GM21717 (cell line): ENCODE measurements around the gene ANTKMT.
A peak's percentile ranks its signal among the peaks of the same experiment; 100 is the strongest.
"Not testable (repeated sequence)": the region's sequence is repeated elsewhere in the genome, so short reads cannot be mapped to it uniquely, and the experiment has no call there.

ENCODE experiments used
- ATAC-seq: cut with Tn5 transposase; IDR thresholded peaks from one replicate; pipeline ENCODE4 v1.9.1; 2021; ENCODE audit warnings: mild to moderate bottlenecking, moderate library complexity; ENCODE audit not compliant: unreplicated experiment

ANTKMT gene

DNA sequence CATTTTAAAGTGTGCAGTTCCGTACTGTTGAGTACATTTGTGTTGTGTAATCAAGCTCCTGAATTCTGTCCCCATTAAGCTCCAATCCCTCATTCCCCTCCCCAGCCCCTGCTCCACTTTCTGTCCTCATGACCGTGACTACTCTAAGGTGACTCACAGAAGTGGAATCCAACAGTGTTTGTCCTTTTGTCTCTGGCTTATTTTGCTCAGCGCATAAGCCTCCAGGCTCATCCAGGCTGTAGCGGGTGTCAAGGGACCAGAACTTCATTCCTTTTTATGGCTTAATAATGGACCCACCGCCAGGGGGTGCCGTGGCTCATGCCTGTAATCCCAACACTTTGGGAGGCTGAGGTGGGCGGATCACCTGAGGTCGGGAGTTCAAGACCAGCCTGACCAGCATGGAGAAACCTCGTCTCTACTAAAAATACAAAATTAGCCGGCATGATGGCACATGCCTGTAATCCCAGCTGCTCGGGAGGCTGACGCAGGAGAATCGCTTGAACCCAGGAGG lies 8.2 kb upstream of the ANTKMT start:
- ATAC-seq: not testable (repeated sequence)

DNA sequence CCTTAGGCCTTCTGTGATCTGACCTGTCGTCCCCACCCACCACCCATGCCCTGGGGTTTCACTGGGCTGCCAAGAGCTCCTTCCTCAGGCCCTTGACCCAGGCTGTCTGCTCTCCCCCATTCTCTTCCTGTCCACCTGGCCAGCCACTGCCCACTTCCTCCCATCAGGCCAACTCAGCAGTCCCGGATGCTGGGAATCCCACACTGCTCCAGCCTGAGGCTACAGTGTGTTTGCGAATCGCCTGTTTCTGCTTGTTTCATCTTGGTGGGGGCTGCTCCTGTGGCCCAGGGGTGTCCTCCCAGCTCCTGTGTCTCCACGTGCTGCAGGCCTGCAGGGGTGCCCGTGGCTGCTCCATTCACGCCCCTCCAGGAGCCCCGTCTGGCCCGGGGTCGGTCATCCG lies 6.9 kb upstream of the ANTKMT start:
- no peak for ATAC-seq

DNA sequence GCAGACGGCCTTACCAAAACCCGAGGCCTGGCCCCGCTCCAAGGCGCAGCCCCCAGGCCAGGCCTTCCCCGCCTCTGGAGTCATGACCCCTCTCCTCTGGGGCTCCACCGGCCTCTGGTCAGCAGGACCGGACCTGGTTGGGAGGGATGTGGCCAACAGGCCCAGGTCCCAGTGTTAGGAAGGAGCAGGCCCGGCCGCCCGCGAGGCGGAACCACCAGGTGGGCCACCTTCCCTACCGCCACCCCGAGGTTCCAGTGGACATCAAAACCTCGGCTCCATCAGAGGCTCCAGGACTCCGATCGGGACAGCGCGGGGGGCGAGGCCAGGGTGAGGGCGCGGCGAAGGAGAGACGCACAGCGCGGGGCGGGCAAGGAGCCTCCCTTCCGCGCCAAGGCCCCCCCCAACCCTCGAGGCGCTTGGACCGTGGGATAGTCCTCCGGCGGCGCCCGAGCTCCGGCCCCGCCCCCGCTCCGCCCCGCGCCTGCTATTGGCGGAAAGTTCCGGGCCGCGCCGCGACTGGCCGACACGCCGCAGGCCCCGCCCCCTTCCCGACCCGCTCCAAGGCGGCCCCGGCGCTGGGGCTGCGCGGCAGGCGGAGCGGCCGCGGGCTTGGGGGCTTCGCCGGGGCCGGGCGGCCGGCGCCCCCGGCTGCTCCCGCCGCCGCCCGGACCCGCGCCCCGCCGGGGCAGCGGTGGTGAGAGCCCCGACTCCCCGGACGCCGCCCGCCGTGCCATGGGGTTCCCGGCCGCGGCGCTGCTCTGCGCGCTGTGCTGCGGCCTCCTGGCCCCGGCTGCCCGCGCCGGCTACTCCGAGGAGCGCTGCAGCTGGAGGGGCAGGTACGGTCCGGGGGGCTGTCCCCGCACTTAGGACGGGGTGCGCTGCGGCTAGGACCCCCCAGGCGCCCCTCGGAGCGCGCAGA lies 6.1 kb upstream of the ANTKMT start, which contains the start of gene METRN:
Gene METRN (plus strand): TSS at position 561 of the 919 bp plus-strand sequence. CDS start 172 bp downstream, at position 733.
- peak; percentile 45 for ATAC-seq

DNA sequence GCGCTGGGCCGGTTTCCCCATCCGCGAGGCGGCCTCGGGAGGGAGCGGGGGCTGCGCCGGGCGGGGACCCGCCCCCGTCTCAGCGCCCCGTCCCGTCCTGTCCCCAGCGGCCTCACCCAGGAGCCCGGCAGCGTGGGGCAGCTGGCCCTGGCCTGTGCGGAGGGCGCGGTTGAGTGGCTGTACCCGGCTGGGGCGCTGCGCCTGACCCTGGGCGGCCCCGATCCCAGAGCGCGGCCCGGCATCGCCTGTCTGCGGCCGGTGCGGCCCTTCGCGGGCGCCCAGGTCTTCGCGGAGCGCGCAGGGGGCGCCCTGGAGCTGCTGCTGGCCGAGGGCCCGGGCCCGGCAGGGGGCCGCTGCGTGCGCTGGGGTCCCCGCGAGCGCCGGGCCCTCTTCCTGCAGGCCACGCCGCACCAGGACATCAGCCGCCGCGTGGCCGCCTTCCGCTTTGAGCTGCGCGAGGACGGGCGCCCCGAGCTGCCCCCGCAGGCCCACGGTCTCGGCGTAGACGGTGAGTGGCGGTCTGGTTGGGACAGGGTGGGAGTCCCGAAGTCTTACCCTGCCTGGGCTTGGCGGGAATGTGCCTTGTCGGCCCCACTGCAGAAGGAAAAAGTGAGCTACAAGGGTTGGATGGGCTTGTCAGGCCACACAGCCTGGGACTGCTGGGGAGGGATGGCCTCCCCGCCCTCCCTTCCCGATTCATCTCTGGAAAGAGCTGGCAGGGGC lies 5.3 kb upstream of the ANTKMT start:
- ATAC-seq: no peak

DNA sequence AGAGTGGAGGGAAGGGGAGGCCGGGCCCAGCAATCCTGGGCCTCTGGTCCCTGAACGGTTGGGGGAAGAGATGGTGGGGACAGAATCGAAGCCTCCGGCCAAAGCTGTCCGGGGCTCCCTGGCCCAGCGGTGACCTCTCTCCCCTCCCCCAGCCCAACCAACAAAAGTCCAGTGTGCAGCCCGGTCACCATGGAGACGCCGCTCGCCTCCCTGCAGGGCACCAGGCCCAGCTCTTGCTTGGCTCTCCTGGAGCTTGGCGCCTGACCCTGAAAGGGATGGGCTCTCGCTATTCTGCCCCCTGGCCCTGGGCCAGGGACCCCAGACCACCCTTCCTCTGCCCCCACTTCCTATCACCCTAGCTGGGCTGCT lies 4.8 kb upstream of the ANTKMT start:
- no peak for ATAC-seq

DNA sequence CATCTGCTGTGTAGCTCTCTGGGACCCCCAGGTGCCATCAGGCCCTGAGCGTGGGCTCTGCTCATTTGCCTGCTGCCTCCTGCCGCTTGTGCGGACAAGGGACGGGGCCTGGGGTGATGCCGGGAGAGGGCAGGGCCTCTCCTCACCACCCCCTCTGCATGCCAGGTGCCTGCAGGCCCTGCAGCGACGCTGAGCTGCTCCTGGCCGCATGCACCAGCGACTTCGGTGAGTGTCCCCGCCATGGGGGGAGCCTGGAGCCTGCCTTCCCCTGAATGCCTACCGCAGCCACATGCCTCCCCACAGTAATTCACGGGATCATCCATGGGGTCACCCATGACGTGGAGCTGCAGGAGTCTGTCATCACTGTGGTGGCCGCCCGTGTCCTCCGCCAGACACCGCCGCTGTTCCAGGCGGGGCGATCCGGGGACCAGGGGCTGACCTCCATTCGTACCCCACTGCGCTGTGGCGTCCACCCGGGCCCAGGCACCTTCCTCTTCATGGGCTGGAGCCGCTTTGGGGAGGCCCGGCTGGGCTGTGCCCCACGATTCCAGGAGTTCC lies 4.1 kb upstream of the ANTKMT start:
- no peak for ATAC-seq

DNA sequence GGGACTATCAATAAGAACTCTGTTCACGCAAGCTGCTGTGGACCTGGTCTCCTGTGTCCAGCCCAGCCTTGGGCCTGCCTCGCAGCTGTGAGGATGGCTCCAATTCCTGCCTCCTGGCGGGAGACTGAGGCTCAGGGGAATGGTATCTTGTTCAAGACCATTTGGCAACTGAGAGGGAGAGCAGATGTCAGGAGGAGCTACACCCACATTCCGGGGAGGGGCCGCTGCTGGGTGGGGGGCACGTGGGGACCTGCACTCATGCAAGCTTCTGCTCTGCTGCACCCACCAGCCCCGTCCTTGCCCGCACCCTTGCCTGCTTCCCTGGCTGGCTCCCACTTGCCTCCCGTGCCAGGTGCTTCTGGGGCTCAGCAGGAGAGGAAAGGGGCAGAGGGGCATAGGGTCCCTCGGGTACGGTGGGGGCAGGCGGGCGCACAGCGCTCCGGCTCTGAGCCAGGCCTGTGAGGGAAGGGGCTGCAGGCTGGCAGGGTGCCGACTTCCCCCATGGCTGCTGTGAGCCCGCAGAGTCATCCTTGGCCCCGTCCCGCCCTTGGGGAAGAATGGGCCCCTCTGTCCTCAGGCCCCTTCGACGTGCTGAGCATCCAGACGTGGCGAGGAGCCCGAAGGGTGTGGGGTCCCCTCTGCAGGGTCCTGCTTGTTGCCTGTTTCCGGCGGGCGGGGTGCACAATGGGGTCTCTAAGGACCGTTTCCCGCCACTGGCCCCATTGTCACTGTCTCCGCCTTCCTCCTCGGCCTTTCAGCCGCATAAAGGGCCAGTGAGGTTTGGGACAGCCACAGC lies 3.3 kb upstream of the ANTKMT start:
- ATAC-seq: no peak

DNA sequence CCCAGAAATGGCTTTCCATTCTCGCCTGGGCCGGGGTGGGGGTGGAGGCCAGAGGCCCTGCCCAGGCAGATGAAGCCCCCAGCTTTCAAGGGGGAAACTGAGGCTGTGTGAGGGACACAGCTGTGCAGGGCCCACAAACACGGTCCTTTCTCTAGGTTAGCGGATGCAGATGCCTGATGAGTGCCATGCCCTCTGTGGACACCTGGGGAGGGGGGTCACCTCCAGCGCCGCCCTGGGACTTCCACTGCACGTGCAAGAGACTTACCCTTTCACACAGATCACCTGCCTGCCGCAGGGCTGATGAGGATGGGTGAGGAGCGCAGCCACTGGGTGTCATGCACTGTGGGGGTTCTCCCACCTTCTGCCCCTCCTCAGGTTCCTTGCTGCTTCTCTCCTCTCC lies 2.6 kb upstream of the ANTKMT start:
- no peak for ATAC-seq

DNA sequence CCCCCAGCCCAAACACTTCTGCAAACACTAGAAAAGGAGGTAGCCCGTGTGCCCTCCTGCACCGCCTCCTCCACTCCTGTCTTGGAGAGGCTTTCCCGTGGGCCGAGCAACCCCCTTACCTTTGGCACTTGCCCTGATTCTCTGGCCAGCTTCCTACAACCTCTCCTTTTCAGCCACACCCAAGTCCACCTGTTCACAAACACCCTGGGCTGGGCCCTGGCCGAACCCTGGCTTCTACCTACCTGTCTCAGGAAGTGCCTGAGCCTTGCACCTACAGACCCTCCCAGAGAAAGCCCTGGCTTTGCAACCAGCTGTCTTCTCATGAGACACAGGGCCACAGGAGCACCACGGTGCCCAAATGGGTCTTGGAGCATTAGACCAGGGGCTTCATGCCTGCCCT lies 2.0 kb upstream of the ANTKMT start:
- no peak for ATAC-seq

DNA sequence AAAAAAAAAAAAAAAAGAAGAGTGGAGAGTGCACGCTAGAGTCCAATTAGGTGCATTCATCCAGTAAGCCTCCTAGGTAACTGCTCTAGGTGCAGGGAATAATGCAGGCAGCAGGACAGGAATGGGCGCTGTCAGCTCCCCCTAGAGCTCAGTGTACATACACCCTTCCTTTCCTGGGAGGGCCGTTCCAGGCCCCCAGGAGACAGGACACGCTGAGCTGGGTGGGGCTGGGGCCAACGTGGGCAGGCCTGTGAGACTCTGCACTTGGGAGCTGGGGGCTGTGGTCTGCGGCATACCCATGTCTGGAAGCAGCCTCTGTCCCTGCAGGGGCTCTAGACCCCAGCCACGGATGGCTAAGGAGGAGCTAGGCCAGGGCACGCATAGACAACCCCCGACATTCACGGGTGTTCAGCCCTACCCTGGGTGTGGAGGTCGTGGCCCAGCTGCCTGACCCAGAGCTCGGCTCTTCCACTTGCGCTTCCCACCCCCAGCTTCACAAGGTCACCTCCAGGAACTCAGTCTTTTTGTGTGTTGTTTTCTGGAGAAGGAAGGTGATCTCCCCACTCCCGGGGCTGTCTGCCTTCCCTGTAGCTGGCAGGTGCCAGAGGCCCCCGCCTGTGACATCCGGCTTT lies 1.0 kb upstream of the ANTKMT start:
- peak; percentile 5 for ATAC-seq

DNA sequence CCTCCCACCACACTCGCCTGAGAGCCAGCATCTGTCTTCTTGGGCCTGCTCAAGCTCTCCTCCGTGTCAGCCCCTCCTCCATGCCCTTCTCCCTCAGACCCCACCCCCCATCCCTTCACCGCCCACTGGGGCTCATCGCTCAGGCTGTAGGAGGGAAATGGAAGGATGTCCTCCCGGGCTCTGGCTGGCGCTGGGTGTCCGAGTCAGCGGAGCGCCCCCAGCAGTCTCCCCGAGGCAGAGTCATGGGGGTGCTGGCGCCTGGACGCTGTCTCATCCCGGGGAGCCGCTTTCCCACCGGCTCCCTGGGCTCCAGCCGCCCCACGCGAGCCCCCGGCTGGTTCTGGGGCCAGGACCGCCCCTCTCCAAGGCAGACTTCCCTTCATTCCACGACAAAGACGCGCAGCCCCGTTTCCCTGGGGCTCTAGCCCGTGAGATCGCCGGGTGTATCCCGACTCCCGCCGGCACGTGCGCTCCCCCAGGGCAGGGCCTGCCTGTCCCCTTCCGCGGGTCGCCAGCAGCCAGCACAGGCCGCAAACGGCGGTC lies 428 bp upstream of the ANTKMT start:
- ATAC-seq: peak; percentile 14

DNA sequence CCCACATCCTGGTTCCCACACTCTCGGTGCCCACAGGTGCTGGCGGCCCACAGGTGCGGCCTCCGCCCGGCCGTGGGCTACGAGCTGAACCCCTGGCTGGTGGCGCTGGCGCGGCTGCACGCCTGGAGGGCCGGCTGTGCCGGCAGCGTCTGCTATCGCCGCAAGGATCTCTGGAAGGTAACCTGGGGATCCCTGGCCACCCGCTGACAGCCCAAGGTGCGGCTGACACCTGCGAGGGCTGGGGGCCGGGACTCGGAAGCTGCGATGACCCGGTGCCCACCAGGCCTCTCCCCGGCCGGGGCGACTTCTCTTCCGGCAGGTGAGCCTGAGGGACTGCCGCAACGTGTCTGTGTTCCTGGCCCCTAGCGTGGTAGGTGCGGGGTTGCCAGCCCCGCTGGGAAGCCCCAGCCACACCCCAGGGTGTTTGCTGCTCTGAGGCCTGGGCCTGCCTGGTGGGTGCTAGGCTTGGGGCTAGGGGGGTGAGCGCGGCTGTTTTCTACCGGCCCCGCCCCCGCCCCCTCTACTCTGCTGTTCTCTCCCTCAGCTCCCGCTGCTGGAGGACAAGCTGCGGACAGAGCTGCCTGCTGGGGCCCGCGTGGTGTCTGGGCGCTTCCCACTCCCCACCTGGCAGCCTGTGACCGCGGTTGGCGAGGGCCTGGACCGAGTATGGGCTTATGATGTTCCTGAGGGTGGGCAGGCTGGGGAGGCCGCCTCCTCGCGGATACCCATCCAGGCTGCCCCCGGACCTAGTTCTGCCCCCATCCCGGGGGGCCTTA lies 1.0 kb downstream of the ANTKMT start:
- ATAC-seq: no peak

DNA sequence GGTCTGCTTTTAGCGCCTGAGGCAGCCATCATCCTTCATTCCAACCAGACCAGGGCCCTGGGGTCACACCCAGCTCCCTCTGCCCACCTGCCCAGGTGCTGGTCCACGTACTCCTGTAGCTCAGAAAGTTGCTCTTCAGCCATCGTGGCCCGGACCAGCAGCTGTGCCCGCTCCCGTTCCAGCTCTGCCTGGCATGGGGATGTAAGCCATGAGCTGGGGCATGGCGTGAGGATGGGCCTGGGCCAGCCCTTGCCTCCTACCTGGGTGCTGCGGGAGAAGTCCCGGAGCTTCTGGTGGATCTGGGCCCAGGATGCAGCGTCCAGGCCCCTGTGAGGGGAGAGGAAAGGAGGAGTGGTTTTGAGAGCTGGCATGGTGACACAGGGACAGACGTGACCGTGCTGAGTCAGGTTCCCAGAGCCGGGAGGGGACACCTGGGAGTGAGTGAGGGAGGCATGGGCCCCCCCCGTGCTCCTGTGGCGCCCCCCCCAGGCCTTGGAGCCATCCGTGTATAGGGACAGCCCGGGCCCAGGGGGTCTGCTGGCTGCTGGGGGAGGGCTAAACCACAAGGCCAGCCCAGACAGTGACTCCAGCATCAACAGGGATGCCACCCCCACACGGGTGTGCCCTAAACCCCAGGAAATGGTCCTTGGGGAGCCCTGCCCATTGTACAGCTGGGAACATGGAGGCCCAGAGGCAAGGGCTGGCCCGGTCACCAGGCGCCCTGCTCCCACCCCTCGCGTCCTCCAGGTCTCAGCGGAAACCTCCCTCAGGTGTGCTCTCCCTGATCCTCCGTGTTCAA lies 2.1 kb downstream of the ANTKMT start:
- no peak for ATAC-seq

DNA sequence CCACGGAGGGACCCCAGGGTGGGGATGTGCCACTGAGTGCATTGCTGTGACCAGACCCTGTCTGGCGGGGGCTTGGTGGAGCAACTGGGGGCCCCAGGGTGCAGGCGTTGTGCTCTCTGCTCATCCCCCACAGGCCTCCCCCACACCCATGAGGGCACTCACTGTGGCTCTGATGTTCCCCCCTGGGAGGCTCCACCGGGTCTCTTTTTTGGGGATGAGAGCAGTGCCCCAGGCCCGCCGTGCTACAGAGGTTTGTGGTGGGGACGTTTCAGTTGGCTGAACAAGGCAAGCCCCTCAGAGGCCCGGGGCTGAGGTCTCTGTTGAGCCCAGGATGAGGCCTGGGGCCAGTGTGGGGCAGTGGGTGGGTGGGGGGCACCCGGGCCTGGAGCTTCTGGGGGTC lies 2.7 kb downstream of the ANTKMT start:
- ATAC-seq: no peak

DNA sequence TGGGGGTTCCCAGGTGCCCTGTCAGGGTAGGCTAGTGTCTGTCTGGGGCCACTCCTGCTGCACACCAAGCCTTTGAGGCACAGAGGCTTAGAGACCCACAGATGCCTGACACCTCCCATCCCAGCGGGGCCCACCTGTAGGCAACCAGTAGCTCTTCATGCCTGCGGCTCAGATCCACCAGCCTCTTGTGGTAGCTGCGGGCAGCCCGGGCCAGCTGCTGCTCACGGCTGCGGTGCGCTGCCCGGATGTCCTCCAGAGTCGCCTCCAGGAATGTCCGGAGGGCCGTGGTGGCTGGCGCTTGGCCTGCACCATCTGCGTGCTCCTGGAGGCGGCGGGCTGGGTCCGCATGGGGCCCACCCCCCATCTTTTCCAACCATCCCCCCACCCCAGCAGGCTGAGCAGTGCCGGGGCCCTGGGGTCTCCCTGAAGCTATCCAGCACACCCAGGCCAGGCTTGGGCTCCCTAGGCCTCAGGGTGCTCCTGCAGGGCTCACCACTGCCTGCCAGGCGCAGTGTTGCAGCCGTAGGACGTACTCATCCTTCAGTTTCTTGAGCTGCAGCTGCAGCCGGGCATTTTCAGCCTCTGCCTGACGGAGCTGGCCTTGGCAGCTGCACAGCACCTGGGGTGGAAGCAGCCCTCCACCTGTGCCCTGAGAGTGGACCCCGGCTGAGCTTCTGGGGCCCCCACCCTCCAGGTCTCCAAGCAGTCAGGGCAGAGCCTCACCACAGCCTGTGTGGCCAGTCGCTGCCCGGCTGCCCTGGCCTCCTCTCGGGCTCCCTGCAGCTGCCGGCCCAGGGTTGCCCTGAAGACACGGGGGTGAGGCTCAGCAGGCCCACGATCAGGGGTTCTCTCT lies 3.5 kb downstream of the ANTKMT start:
- ATAC-seq: no peak

DNA sequence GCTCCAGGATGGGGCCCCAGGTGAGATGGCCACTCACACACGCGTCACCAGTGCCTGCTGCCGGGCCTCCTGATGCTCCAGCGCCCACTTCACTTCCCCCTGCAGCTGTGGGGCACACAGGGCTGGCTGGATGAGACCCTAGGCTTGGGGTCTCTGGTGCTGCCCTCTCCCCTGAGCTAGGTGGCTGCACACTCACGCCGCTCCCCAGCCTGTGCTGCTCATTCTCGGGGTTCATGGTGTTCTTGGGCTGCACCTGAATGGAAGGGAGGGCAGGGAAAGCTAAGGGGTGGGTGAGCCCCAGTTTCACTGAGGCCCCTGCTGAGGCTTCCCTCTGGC lies 4.1 kb downstream of the ANTKMT start:
- ATAC-seq: no peak

DNA sequence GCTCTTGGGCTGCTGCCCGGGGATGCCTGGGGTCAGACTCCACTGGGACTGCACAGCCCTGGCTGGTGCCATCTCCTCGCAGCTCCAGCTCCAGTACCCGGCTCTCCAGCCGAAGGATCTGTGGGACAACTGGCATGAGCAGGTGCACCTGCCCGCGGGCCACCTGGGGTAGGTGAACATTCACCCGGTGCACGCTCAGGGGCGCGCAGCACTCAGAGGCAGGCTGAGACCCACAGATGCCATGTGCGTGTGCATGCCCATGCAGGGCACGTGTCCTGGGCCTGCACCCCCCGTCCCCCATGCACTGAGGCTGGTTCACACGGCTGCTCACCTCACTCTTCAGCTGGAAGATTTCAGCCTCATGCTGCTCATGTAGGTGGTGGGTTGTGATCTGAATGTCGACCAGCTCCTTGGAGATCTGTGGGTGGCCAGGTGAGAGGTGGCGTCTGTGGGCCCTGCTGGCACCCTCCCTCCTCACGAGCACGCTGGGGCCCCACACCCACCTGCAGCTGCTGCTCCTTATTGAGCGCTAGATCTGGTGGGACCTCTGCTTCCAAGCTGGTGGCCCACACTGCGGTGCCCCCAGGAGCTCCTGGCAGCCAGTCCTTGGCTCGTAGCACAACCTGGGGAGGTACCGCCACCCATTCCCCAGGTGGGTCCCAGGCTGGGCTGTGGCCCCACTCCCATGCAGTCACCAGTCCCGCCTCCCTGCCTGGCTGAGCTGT lies 4.7 kb downstream of the ANTKMT start:
- ATAC-seq: no peak
